PFSK-1 (cell line): Measurements from ENCODE around the gene GNRHR. TPM values are rescaled to one million over a fixed set of nuclear protein-coding genes. Genes with fewer than 3 reads are reported as not detected.

Experiments
- FOXP2 ChIP-seq: optimal IDR thresholded peaks from 2 replicates; pipeline ENCODE3; 2011; ENCODE audit warnings: borderline replicate concordance, control low read depth, inconsistent platforms; ENCODE audit not compliant: insufficient read depth; ENCODE audit errors: extremely low read length, extremely low read depth
- POLR2AphosphoS5 ChIP-seq: IDR thresholded peaks from 2 replicates; pipeline ENCODE4 v1.6.1; 2012; ENCODE audit warnings: low read depth, mild to moderate bottlenecking, control low read depth, low read length, moderate library complexity
- REST ChIP-seq, 2 experiments: IDR thresholded peaks; 2 replicates each; pipeline versions ENCODE4 v1.6.1 to v1.8.0; 2011 to 2012; ENCODE audit warnings: low read depth in 2 of 2, low read length in 2 of 2, control low read depth in 1 of 2, inconsistent platforms in 1 of 2, mild to moderate bottlenecking in 1 of 2, moderate library complexity in 1 of 2; ENCODE audit not compliant: insufficient read depth in 1 of 2
- SIN3A ChIP-seq: IDR thresholded peaks from 2 replicates; pipeline ENCODE4 v1.6.1; 2012; ENCODE audit warnings: mild to moderate bottlenecking, low read length, moderate library complexity, borderline replicate concordance; ENCODE audit not compliant: insufficient read depth
- TAF1 ChIP-seq: IDR thresholded peaks from 2 replicates; pipeline ENCODE4 v1.6.1; 2012; ENCODE audit warnings: low read length, control low read depth, borderline replicate concordance; ENCODE audit not compliant: insufficient read depth
- polyA plus RNA-seq: library from polyadenylated mRNA; unstranded; fragments of >200 nt; gene quantifications from one replicate; pipeline ENCODE4 v1.2.1, GENCODE V29; 2012; ENCODE audit warnings: low read depth, missing spikeins; ENCODE audit not compliant: insufficient read length

The GNRHR gene
- polyA plus RNA-seq, result not detected

GRCh38 chr4:67754288-67754687, at the start of gene GNRHR:
TSS of gene GNRHR (minus strand) at chr4:67754388. CDS start at chr4:67754335, 53 bp downstream.
- no peak for TF ChIP-seq FOXP2
- TF ChIP-seq SIN3A, result no peak
- no peak for TF ChIP-seq POLR2AphosphoS5
- TF ChIP-seq TAF1, result no peak
- TF ChIP-seq REST (IDR thresholded peaks at IDR 0.05; ENCODE audit: insufficient read depth in 1 of 2, low read depth in 2 of 2, low read length in 2 of 2), result no peak

- no peak for TF ChIP-seq SIN3A
- TF ChIP-seq TAF1, result no peak
- TF ChIP-seq FOXP2, result no peak
- TF ChIP-seq POLR2AphosphoS5, result no peak
- no peak for TF ChIP-seq REST (IDR thresholded peaks at IDR 0.05; ENCODE audit: insufficient read depth in 1 of 2, low read depth in 2 of 2, low read length in 2 of 2)
These were observed 42.6 kb upstream of the GNRHR start for GRCh38 chr4:67796810-67797209.

- TF ChIP-seq SIN3A, result no peak
- no peak for TF ChIP-seq TAF1
- no peak for TF ChIP-seq REST (IDR thresholded peaks at IDR 0.05; ENCODE audit: insufficient read depth in 1 of 2, low read depth in 2 of 2, low read length in 2 of 2)
- no peak for TF ChIP-seq POLR2AphosphoS5
- no peak for TF ChIP-seq FOXP2
These were observed 36.5 kb upstream of the GNRHR start for GRCh38 chr4:67790721-67791120.

GRCh38 chr4:67787311-67787710, 33.1 kb upstream of the GNRHR start:
- TF ChIP-seq FOXP2, result no peak

- TF ChIP-seq REST (IDR thresholded peaks at IDR 0.05; ENCODE audit: insufficient read depth in 1 of 2, low read depth in 2 of 2, low read length in 2 of 2) (no peak), FOXP2 (no peak), SIN3A (no peak), TAF1 (no peak), POLR2AphosphoS5 (no peak)
These were observed 31.3 kb upstream of the GNRHR start for GRCh38 chr4:67785528-67785927.
